GDM1 (cell line): ENCODE results near the gene NECTIN4.

Experiments
- DNase-seq: peaks from one replicate; lab custom pipeline; 2025; lab: John Stamatoyannopoulos, UW

The NECTIN4 gene

GRCh38 chr1:161111527-161111926 lies 22.2 kb upstream of the NECTIN4 start:
- peak; percentile 11 for DNase-seq

GRCh38 chr1:161111117-161111516 lies 21.8 kb upstream of the NECTIN4 start:
- DNase-seq: no peak

- no peak for DNase-seq
Observed at GRCh38 chr1:161106431-161106830, 17.1 kb upstream of the NECTIN4 start.

- no peak for DNase-seq
Observed at GRCh38 chr1:161100556-161100955, 11.2 kb upstream of the NECTIN4 start.

GRCh38 chr1:161099090-161099802 lies 9.9 kb upstream of the NECTIN4 start:
- DNase-seq: no peak

GRCh38 chr1:161098210-161099068 lies 9.1 kb upstream of the NECTIN4 start, which contains the start of gene KLHDC9:
Gene KLHDC9 (plus strand): TSS chr1:161098361. CDS start chr1:161098536, 175 bp downstream.
- no peak for DNase-seq

GRCh38 chr1:161096530-161096929 lies 7.2 kb upstream of the NECTIN4 start:
- DNase-seq: no peak

GRCh38 chr1:161096015-161096414 lies 6.7 kb upstream of the NECTIN4 start:
- DNase-seq: no peak

- DNase-seq: no peak
Observed at GRCh38 chr1:161095230-161095629, 5.9 kb upstream of the NECTIN4 start.

GRCh38 chr1:161094481-161094880 lies 5.1 kb upstream of the NECTIN4 start:
- no peak for DNase-seq

GRCh38 chr1:161092621-161093028 lies 3.3 kb upstream of the NECTIN4 start:
- no peak for DNase-seq

GRCh38 chr1:161091796-161092507 lies 2.6 kb upstream of the NECTIN4 start:
- DNase-seq: no peak

- DNase-seq: no peak
Observed at GRCh38 chr1:161091093-161091492, 1.7 kb upstream of the NECTIN4 start.

- no peak for DNase-seq
Observed at GRCh38 chr1:161090617-161091016, 1.3 kb upstream of the NECTIN4 start.

GRCh38 chr1:161089938-161090337 lies 580 bp upstream of the NECTIN4 start:
- DNase-seq: no peak

- DNase-seq: no peak
Observed at GRCh38 chr1:161088587-161089110, 709 bp downstream of the NECTIN4 start.

GRCh38 chr1:161086457-161086856 lies 2.9 kb downstream of the NECTIN4 start:
- no peak for DNase-seq

GRCh38 chr1:161085165-161085564 lies 4.2 kb downstream of the NECTIN4 start:
- no peak for DNase-seq

- no peak for DNase-seq
Observed at GRCh38 chr1:161084597-161084988, 4.8 kb downstream of the NECTIN4 start.

GRCh38 chr1:161083748-161084596 lies 5.4 kb downstream of the NECTIN4 start:
- DNase-seq: no peak

- no peak for DNase-seq
Observed at GRCh38 chr1:161082996-161083747, 6.2 kb downstream of the NECTIN4 start.
